Kidney (tissue), 14 donors: ENCODE results near the gene SYCE1L. TPM values are rescaled to one million over a fixed set of nuclear protein-coding genes. Genes with fewer than 3 reads are reported as not detected.

ENCODE experiments used
- DNase-seq, 5 donors: peaks; one replicate each; pipeline ENCODE4 v3.0.0-alpha.2; 2013 to 2020
- FAIRE-seq: peaks from 2 replicates; lab custom pipeline; 2012; peaks lifted over from hg19 to GRCh38; lab: Jason Lieb, UNC
- H3K27ac ChIP-seq, 2 donors: one replicate each; pipeline ENCODE4 v1.7.0; 2013; ENCODE audit warnings: low read depth in 2 of 2, low read length in 2 of 2, inconsistent platforms in 1 of 2
- H3K27me3 ChIP-seq: one replicate; pipeline ENCODE4 v1.7.1; 2013; ENCODE audit warnings: low read length, inconsistent platforms; ENCODE audit not compliant: control insufficient read depth, insufficient read depth
- H3K36me3 ChIP-seq, 3 donors: one replicate each; pipeline versions ENCODE4 v1.7.0 to v1.7.1; 2013; ENCODE audit warnings: low read length in 3 of 3, control low read depth in 1 of 3, inconsistent platforms in 1 of 3; ENCODE audit not compliant: insufficient read depth in 3 of 3, control insufficient read depth in 2 of 3
- H3K4me1 ChIP-seq, 3 donors: one replicate each; pipeline versions ENCODE4 v1.7.0 to v1.7.1; 2013; ENCODE audit warnings: low read length in 3 of 3, inconsistent platforms in 1 of 3, low read depth in 1 of 3; ENCODE audit not compliant: control insufficient read depth in 2 of 3, insufficient read depth in 2 of 3
- H3K4me3 ChIP-seq, 3 donors: one replicate each; pipeline versions ENCODE4 v1.7.0 to v1.8.1; 2013; ENCODE audit warnings: low read length in 3 of 3, control low read depth in 1 of 3, inconsistent platforms in 1 of 3
- H3K9ac ChIP-seq, 3 donors: one replicate each; pipeline versions ENCODE4 v1.7.0 to v1.7.1; 2013; ENCODE audit warnings: low read length in 3 of 3, control low read depth in 1 of 3, inconsistent platforms in 1 of 3
- H3K9me3 ChIP-seq, 3 donors: one replicate each; pipeline versions ENCODE4 v1.7.0 to v1.7.1; 2013; ENCODE audit warnings: low read length in 3 of 3, control low read depth in 1 of 3, inconsistent platforms in 1 of 3; ENCODE audit not compliant: control insufficient read depth in 2 of 3, insufficient read depth in 1 of 3
- CTCF ChIP-seq: IDR thresholded peaks from 3 replicates; pipeline ENCODE4 v1.5.1; 2012; ENCODE audit warnings: mild to moderate bottlenecking, moderate library complexity, borderline replicate concordance; ENCODE audit not compliant: insufficient read depth; ENCODE audit errors: extremely low read depth
- intact Hi-C: fragments of 100-400 bp; cut with DNase I; formaldehyde crosslinking; loops from one replicate; pipeline ENCODE4 v1.11.1; 2022
- polyA plus RNA-seq: library from polyadenylated mRNA; stranded (reverse); fragments of 350-450 nt; fragmentation: Illumina TruSeq; extraction: RNeasy Lipid Tissue Mini Kit (QIAGEN cat#74804); gene quantifications from one replicate; pipeline ENCODE4 v1.2.3, GENCODE V29; 2014; ENCODE audit warnings: low read depth, low replicate concordance; ENCODE audit not compliant: insufficient read depth
- total RNA-seq: library from RNA; stranded (reverse); fragmentation: NEBNext Ultra II Directional; extraction: Animal tissue kit (Norgen Biotek cat#: 25700); gene quantifications from one replicate; pipeline ENCODE4 v1.2.1, GENCODE V29; 2021
- donor health status: control.
- donor health status: control.
- donor health status: control.
- donor health status: control.
- donor health status: control.
- donor health status: DM: yes; HTN: yes; CAD: no.
- donor health status: Normal renal cell carcinoma (clear cell type).

Gene SYCE1L
- total and polyA plus RNA-seq, 2 donors from 2014 or later: 7.1 to 9.7 TPM

GRCh38 chr16:77223184-77223583, 24.0 kb downstream of the SYCE1L start:
- no peak for FAIRE-seq

GRCh38 chr16:77225182-77225581, 26.0 kb downstream of the SYCE1L start:
- H3K4me3 ChIP-seq: no peak overlapping the region
- H3K27ac ChIP-seq: no peak overlapping the region
- H3K9me3 ChIP-seq: no peaks in the 10 kb centered on the region
- no peaks in the 10 kb centered on the region for H3K4me1 ChIP-seq
- TF ChIP-seq CTCF: no peak
- no peaks in the 10 kb centered on the region for H3K27me3 ChIP-seq
- H3K9ac ChIP-seq: no peak overlapping the region
- FAIRE-seq (no peak), DNase-seq (no peak)
- intact Hi-C loops: no loop called here
- H3K36me3 ChIP-seq: no peaks in the 10 kb centered on the region

More at GRCh38 chr16:77223184-77223583, 24.0 kb downstream of the SYCE1L start:
- no peaks in the 10 kb centered on the region for H3K4me1 ChIP-seq
- no peaks in the 10 kb centered on the region for H3K27me3 ChIP-seq
- H3K4me3 ChIP-seq: no peak overlapping the region
- no peaks in the 10 kb centered on the region for H3K36me3 ChIP-seq
- no peaks in the 10 kb centered on the region for H3K9me3 ChIP-seq
- no peak overlapping the region for H3K9ac ChIP-seq
- intact Hi-C loops: no loop called here
- DNase-seq: no peak
- TF ChIP-seq CTCF: peak; percentile 7
- no peak overlapping the region for H3K27ac ChIP-seq

GRCh38 chr16:77227745-77228144, 28.5 kb downstream of the SYCE1L start:
- FAIRE-seq (no peak), DNase-seq (no peak)
- Histone ChIP-seq H3K9me3 (no peaks in the 10 kb centered on the region), H3K27ac (no peak overlapping the region), H3K36me3 (no peaks in the 10 kb centered on the region), H3K9ac (no peak overlapping the region), H3K4me1 (no peaks in the 10 kb centered on the region), H3K4me3 (no peak overlapping the region), H3K27me3 (no peaks in the 10 kb centered on the region)
- TF ChIP-seq CTCF: no peak
- intact Hi-C loops: no loop called here

GRCh38 chr16:77231047-77231446, 31.8 kb downstream of the SYCE1L start:
- Histone ChIP-seq H3K9ac (no peak overlapping the region), H3K36me3 (no peaks in the 10 kb centered on the region), H3K27me3 (no peaks in the 10 kb centered on the region), H3K4me3 (no peak overlapping the region), H3K4me1 (no peaks in the 10 kb centered on the region), H3K9me3 (no peaks in the 10 kb centered on the region), H3K27ac (no peak overlapping the region)
- FAIRE-seq (no peak), DNase-seq (no peak)
- TF ChIP-seq CTCF: no peak
- intact Hi-C loops: no loop called here
